Measurements from ENCODE around the gene TCERG1.

- TF ChIP-seq CTCF (IDR thresholded peaks at IDR 0.05) (no peak), POLR2AphosphoS5 (IDR thresholded peaks at IDR 0.05) (no peak), POLR2A (IDR thresholded peaks at IDR 0.05) (no peak), EP300 (IDR thresholded peaks at IDR 0.05) (no peak)
Observed at GRCh38 chr5:146399481-146399880, 47.7 kb upstream of the TCERG1 start.
